Liver (tissue), 9 donors: ENCODE results near the gene TUFM. TPM values are rescaled to one million over a fixed set of nuclear protein-coding genes. Genes with fewer than 3 reads are reported as not detected.

Experiments used
- DNase-seq: peaks from one replicate; pipeline ENCODE4 v3.0.0-alpha.2; 2017; ENCODE audit warnings: low spot score
- H3K27ac ChIP-seq, 2 donors: one replicate each; pipeline ENCODE4 v1.7.0; 2013; ENCODE audit warnings: inconsistent platforms in 2 of 2, low read length in 2 of 2, control low read depth in 1 of 2, low read depth in 1 of 2, mild to moderate bottlenecking in 1 of 2
- H3K27me3 ChIP-seq, 4 donors: one replicate each; pipeline versions ENCODE4 v1.6.1 to v1.7.0; 2013; ENCODE audit warnings: low read length in 3 of 4, inconsistent platforms in 1 of 4, mild to moderate bottlenecking in 1 of 4, moderate library complexity in 1 of 4; ENCODE audit not compliant: control insufficient read depth in 4 of 4, insufficient read depth in 4 of 4
- H3K36me3 ChIP-seq, 4 donors: one replicate each; pipeline versions ENCODE4 v1.6.1 to v1.7.0; 2013; ENCODE audit warnings: low read length in 3 of 4, mild to moderate bottlenecking in 3 of 4, low read depth in 1 of 4, moderate library complexity in 1 of 4; ENCODE audit not compliant: control insufficient read depth in 4 of 4, insufficient read depth in 3 of 4
- H3K4me1 ChIP-seq, 4 donors: one replicate each; pipeline versions ENCODE4 v1.6.1 to v1.7.0; 2013; ENCODE audit warnings: low read length in 3 of 4, mild to moderate bottlenecking in 3 of 4, moderate library complexity in 1 of 4; ENCODE audit not compliant: control insufficient read depth in 4 of 4, insufficient read depth in 4 of 4
- H3K4me3 ChIP-seq, 3 donors: one replicate each; pipeline versions ENCODE4 v1.6.1 to v1.7.0; 2013; ENCODE audit warnings: low read length in 3 of 3, control low read depth in 1 of 3, low read depth in 1 of 3, mild to moderate bottlenecking in 1 of 3
- H3K9ac ChIP-seq, 2 donors: one replicate each; pipeline ENCODE4 v1.7.0; 2013; ENCODE audit warnings: low read length in 2 of 2, mild to moderate bottlenecking in 2 of 2, moderate library complexity in 2 of 2, control low read depth in 1 of 2, low read depth in 1 of 2
- H3K9me3 ChIP-seq, 4 donors: one replicate each; pipeline versions ENCODE4 v1.6.1 to v1.7.0; 2013; ENCODE audit warnings: low read length in 3 of 4; ENCODE audit not compliant: control insufficient read depth in 4 of 4
- ATF3 ChIP-seq: IDR thresholded peaks from 2 replicates; pipeline ENCODE4 v1.6.1; 2016; ENCODE audit warnings: antibody characterized with exemption
- EGR1 ChIP-seq, 2 donors: IDR thresholded peaks; 2 replicates each; pipeline ENCODE4 v1.6.1; 2016 to 2018; ENCODE audit warnings: antibody characterized with exemption in 2 of 2, low read depth in 2 of 2
- FOXA1 ChIP-seq: IDR thresholded peaks from 2 replicates; pipeline ENCODE4 v1.6.1; 2016; ENCODE audit warnings: antibody characterized with exemption
- GABPA ChIP-seq, 2 donors: IDR thresholded peaks in 1 of 2; conservative IDR thresholded peaks in 1 of 2; 2 replicates each; pipeline ENCODE4 v1.6.1; 2016; ENCODE audit warnings: antibody characterized with exemption in 2 of 2, mild to moderate bottlenecking in 1 of 2, moderate library complexity in 1 of 2
- HNF4A ChIP-seq, 2 donors: conservative IDR thresholded peaks; 2 replicates each; pipeline ENCODE4 v1.6.1; 2016; ENCODE audit warnings: antibody characterized with exemption in 2 of 2, mild to moderate bottlenecking in 2 of 2
- HNF4G ChIP-seq: IDR thresholded peaks from 2 replicates; pipeline ENCODE4 v1.6.1; 2016; ENCODE audit warnings: antibody characterized with exemption
- JUND ChIP-seq, 2 donors: IDR thresholded peaks; 2 replicates each; pipeline ENCODE4 v1.6.1; 2016; ENCODE audit warnings: antibody characterized with exemption in 2 of 2
- MAX ChIP-seq: IDR thresholded peaks from 2 replicates; pipeline ENCODE4 v1.6.1; 2016; ENCODE audit warnings: antibody characterized with exemption
- NR2F2 ChIP-seq: IDR thresholded peaks from 2 replicates; pipeline ENCODE4 v1.6.1; 2016; ENCODE audit warnings: antibody characterized with exemption
- RAD21 ChIP-seq, 2 donors: IDR thresholded peaks; 2 replicates each; pipeline ENCODE4 v1.6.1; 2016; ENCODE audit warnings: antibody characterized with exemption in 2 of 2, mild to moderate bottlenecking in 2 of 2
- REST ChIP-seq: IDR thresholded peaks from 2 replicates; pipeline ENCODE4 v1.6.1; 2016; ENCODE audit warnings: antibody characterized with exemption, mild to moderate bottlenecking
- RXRA ChIP-seq, 2 donors: IDR thresholded peaks; 2 replicates each; pipeline ENCODE4 v1.6.1; 2017 to 2018; ENCODE audit warnings: antibody characterized with exemption in 2 of 2, mild to moderate bottlenecking in 1 of 2
- SP1 ChIP-seq: IDR thresholded peaks from 2 replicates; pipeline ENCODE4 v1.6.1; 2018; ENCODE audit warnings: antibody characterized with exemption, mild to moderate bottlenecking
- TAF1 ChIP-seq: conservative IDR thresholded peaks from 2 replicates; pipeline ENCODE4 v1.6.1; 2016; ENCODE audit warnings: antibody characterized with exemption, mild to moderate bottlenecking
- YY1 ChIP-seq: IDR thresholded peaks from 2 replicates; pipeline ENCODE4 v1.6.1; 2016; ENCODE audit warnings: antibody characterized with exemption, mild to moderate bottlenecking
- WGBS: extraction: QIAGEN DNeasy Blood & Tissue Kit; methylation state at CpG from one replicate; pipeline ENCODE4 v1.1.7; 2013; 5-methylcytosine and 5-hydroxymethylcytosine counted together
- polyA plus RNA-seq, 2 donors: library from polyadenylated mRNA; stranded (reverse) in 1 of 2; unstranded in 1 of 2; fragments of 200-250 nt in 1 of 2; fragments of >200 nt in 1 of 2; fragmentation: Nextera tagmentation in 1 of 2; extraction: Ambion mirVana in 1 of 2; gene quantifications; one replicate each; pipeline versions ENCODE4 v1.2.1 to v1.2.3, GENCODE V29; 2013 to 2015
- total RNA-seq, 2 donors: library from RNA; depleted of rRNA; stranded (reverse); fragments of >200 nt; gene quantifications; one replicate each; pipeline ENCODE4 v1.2.3, GENCODE V29; 2014
- TF ChIP-seq, protein P1 (sequence below): fragments of 150-350 bp; IDR thresholded peaks from 2 replicates; pipeline ENCODE4 v1.5.1; 2017; ENCODE audit warnings: improper control_type of control experiment, low read depth, low read length; ENCODE audit not compliant: missing input control
- TF ChIP-seq, protein P2 (sequence below): IDR thresholded peaks from 2 replicates; pipeline ENCODE4 v1.6.1; 2016; ENCODE audit warnings: antibody characterized with exemption
- donor health status: healthy.
- donor health status: healthy.
- donor health status: healthy.
- donor health status: healthy.
- donor health status: healthy.

TUFM gene
- total and polyA plus RNA-seq, 4 donors = 90.4 to 191 (median 136) TPM

- TF ChIP-seq, protein P1, sequence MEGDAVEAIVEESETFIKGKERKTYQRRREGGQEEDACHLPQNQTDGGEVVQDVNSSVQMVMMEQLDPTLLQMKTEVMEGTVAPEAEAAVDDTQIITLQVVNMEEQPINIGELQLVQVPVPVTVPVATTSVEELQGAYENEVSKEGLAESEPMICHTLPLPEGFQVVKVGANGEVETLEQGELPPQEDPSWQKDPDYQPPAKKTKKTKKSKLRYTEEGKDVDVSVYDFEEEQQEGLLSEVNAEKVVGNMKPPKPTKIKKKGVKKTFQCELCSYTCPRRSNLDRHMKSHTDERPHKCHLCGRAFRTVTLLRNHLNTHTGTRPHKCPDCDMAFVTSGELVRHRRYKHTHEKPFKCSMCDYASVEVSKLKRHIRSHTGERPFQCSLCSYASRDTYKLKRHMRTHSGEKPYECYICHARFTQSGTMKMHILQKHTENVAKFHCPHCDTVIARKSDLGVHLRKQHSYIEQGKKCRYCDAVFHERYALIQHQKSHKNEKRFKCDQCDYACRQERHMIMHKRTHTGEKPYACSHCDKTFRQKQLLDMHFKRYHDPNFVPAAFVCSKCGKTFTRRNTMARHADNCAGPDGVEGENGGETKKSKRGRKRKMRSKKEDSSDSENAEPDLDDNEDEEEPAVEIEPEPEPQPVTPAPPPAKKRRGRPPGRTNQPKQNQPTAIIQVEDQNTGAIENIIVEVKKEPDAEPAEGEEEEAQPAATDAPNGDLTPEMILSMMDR = no peak
- TF ChIP-seq FOXA1 (no peak), GABPA (IDR thresholded peaks at IDR 0.05 in 1 of 2, conservative IDR thresholded peaks at IDR 0.05 in 1 of 2) (no peak), YY1 (no peak)
Observed at GRCh38 chr16:28876973-28877654, 31.0 kb upstream of the TUFM start (continued).

- no peak overlapping the region for H3K27ac ChIP-seq
- H3K4me1 ChIP-seq = peaks cover 2 to 12% (median 11%) of the 10 kb centered on the region in 4 donors
- TF ChIP-seq EGR1 (IDR thresholded peaks at IDR 0.05; ENCODE audit: low read depth in 2 of 2) (no peak), ATF3 (no peak), NR2F2 (no peak), TAF1 (no peak), MAX (no peak), JUND (IDR thresholded peaks at IDR 0.05) (no peak), RAD21 (IDR thresholded peaks at IDR 0.05) (no peak), HNF4A (conservative IDR thresholded peaks at IDR 0.05) (no peak), YY1 (no peak), HNF4G (no peak), FOXA1 (no peak), GABPA (IDR thresholded peaks at IDR 0.05 in 1 of 2, conservative IDR thresholded peaks at IDR 0.05 in 1 of 2) (no peak), RXRA (IDR thresholded peaks at IDR 0.05) (no peak), SP1 (no peak), REST (no peak)
- TF ChIP-seq, protein P2, sequence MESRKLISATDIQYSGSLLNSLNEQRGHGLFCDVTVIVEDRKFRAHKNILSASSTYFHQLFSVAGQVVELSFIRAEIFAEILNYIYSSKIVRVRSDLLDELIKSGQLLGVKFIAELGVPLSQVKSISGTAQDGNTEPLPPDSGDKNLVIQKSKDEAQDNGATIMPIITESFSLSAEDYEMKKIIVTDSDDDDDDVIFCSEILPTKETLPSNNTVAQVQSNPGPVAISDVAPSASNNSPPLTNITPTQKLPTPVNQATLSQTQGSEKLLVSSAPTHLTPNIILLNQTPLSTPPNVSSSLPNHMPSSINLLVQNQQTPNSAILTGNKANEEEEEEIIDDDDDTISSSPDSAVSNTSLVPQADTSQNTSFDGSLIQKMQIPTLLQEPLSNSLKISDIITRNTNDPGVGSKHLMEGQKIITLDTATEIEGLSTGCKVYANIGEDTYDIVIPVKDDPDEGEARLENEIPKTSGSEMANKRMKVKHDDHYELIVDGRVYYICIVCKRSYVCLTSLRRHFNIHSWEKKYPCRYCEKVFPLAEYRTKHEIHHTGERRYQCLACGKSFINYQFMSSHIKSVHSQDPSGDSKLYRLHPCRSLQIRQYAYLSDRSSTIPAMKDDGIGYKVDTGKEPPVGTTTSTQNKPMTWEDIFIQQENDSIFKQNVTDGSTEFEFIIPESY = no peak
- TF ChIP-seq, protein P1 = no peak
- H3K4me3 ChIP-seq = no peak overlapping the region
- H3K9ac ChIP-seq = no peak overlapping the region
- 87% methylated on average over 17 of the region's 17 CpGs for WGBS
- H3K27me3 ChIP-seq = no peaks in the 10 kb centered on the region
- H3K9me3 ChIP-seq = no peaks in the 10 kb centered on the region
- peaks cover 5 to 19% (median 7%) of the 10 kb centered on the region in 4 donors for H3K36me3 ChIP-seq
- DNase-seq = no peak
Observed at GRCh38 chr16:28876019-28876659, 30.0 kb upstream of the TUFM start.
